NCI-H2196 (cell line): ENCODE measurements around the gene FAM8A1.

Source experiments
- DNase-seq: peaks from one replicate; lab custom pipeline; 2025; ENCODE audit not compliant: unreplicated experiment; lab: John Stamatoyannopoulos, UW

The FAM8A1 gene

DNA sequence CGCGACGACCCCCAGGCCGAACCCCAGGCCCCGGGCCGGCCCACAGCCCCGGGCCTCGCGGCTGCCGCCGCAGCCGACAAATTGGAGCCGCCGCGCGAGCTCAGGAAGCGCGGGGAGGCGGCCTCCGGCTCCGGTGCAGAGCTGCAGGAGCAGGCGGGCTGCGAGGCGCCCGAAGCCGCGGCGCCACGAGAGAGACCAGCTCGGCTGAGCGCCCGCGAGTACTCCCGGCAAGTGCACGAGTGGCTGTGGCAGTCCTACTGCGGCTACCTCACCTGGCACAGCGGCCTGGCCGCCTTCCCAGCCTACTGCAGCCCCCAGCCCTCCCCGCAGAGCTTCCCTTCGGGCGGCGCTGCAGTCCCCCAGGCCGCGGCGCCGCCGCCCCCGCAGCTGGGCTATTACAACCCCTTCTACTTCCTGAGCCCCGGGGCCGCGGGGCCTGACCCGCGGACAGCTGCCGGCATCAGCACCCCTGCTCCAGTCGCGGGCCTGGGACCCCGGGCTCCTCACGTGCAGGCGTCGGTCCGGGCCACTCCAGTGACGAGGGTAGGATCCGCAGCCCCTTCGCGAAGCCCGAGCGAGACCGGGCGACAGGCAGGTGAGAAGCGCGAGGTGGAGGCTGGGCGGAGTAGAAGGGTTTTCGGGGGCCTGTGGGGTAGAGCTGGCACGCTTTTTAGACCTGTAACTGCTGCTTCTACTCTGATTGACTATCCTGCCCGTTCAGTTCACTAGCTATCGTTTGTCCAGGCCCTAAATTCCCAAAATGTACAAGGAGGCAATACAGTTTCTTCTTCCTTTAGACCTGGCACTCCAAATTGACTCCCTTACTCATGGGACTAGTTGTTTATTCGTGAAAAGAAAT, 654 bp downstream of the FAM8A1 start:
- DNase-seq: no peak

DNA sequence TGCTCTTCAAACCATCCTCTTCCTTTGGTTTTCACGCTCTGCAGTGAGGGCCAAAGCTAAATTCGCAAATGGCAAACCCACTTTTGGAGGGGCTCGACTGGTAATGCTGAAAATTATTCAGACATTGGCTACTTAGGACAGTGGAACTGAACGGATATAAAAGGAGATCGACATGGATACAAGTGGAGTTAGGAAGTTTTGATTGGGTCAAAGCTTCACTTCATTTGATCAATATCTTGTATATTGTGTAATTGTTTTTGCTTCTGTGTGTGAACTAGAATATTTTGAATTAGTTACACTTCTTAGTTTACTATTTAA, 1.2 kb downstream of the FAM8A1 start:
- DNase-seq: no peak

DNA sequence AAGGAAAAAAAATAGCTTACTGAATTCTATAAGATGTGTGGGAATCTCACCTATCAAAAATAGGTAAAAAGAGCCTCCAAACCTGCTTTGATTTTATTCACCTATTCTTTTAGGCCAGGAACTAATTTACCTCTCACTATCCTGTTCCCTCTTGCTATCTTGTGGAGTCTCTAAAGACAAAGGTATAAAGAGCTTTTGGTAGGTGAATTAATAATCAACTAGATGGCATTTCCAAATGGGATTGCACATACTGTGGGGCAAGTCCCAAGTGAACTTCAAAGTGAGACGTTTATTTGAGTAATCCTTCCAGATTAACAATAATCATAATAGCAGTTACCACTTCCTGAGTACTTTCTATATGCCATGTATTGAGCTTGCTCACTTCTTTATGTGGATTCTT, 2.8 kb downstream of the FAM8A1 start:
- no peak for DNase-seq

DNA sequence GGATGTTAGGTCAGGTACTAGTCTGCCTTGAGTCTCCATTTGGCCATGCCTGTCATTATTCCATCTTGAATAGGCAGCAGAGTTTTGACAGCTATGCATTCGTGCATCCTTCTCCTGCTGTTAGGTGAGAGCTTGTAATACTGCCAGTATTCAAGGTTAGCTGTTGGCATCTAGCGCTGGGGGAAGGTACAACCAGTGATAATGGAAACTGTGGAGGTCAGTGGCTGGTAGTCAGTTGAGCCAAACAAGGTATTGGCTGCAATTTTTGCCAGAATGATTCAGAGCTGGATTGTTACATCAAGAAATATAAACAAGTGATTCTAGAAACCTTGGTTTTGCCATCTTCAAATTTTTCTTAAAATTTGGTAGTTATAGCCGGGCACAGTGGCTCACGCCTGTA, 6.5 kb downstream of the FAM8A1 start:
- no peak for DNase-seq

DNA sequence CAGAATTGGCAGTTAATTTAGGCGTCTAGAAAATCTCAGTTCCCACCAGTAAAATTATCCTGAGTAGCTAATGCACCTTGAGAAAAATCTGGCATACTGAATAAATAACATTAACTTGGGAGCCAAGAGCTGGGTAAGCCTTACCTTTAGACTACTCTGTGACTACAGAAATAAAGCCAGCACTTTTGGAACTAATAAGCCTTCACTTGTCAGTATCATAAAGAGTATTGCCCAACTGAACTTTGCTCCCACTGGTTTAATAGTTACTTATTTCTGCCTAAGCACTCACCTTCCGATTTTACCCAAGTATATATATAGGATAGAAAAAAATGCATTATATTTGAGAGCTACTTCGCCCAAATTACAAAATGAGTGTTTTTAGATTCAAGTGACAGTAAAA, 10.7 kb downstream of the FAM8A1 start:
- no peak for DNase-seq

DNA sequence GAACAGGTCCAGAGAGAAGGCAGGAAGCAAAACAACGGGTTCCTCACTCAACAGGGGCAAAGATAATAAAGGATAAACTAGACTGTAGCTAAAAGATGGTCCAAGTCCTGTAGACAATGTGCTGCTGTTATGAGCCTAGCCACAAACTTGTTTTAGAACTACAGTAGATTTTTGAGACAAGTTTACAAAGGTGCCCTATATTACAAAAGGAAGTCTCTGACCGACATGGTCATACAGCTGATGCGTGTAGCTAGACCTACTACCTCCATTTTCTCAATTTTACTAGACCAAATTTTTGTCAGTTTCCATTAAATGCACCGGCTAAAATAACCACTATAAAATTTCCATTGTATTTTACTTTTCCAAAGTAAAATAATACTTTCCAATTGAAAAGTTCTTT, 11.9 kb downstream of the FAM8A1 start:
- no peak for DNase-seq

DNA sequence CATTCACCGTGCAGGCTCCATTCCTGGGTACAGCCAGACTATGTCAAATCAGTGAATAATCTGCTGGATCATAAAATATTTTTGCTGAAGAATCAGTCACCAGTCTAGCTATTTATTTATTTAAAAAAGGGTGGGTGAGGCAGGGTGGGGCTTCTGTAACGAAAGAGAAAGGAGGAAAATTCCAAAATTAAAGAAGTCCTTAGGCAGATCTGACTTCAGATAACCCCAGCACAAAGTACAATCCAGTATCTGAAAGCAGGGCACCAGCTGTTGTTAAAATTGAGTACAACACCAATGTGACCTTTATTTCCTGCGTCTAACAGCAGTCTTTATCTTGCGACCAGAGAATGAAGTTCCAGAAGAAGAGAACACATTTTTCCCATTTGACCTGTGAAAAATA, 15.7 kb downstream of the FAM8A1 start:
- no peak for DNase-seq

DNA sequence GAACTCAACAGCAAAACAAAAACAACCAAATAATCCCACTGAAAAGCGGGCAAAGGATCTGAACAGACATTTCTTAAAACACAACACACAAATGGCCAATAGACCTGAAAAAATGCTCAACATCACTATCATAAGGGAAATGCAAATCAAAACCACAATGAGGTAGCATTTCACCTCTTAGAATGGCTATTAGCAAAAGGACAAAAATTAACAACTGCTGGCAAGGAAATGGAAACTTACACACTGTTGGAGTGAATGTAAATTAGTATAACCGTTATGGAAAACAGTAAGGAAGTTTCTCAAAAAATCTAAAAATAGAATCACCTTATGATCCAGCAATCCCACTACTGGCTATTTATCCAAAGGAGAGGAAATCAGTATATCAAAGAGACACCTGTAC, 20.9 kb downstream of the FAM8A1 start:
- no peak for DNase-seq

DNA sequence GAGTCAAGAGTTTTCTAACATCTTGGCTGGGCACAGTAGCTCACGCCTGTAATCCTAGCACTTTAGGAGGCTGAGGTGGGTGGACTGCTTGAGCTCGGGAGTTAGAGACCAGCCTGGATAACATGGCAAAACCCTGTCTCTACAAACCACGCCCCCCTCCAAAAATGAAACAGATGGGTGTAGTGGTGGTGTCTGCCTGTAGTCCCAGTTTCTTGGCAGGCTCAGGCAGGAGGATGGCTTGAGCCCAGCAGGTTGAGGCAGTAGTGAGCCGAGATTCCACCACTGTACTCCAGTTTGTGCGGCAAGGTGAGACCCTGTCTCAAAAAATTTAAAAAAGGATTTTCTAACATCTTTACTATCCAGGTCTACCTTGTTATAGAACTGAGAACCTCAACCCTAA, 22.0 kb downstream of the FAM8A1 start:
- DNase-seq: no peak

DNA sequence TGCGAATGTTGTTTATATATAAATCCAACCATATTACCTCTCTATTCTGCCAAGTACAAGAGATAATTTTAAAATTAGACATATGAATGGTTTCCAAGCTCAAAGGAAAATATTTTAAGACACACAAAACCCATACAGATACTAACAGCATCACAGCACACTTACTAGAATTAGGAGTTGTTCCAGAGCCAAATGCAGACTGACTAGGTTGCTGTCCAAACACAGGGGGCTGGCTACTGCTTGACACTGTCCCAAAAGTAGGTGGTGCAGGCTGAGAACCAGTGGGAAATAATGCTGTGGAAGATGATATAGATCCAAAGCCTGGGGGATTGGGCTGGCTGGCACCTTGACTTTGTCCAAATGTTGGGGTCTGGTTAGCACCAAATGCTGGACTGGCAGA, 24.3 kb downstream of the FAM8A1 start:
- DNase-seq: no peak

DNA sequence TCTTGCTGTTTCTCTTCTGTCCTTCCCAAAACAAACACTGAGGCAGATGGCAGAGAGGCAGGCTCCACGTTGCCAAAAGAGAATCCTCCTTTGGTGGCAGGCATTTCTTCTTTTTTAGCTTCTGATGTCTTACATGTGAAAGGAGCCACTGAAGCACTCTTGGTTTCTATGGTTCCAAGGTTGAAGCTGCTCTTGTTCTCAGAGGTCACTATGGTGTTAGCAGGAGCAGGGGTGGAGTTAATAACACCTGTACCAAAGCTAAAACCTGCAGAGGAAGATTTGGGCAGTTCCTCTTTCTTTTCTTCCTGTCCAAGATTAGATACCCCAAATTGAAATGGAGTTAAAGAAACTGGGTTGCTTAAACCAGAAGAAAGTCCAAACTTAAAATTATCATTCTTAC, 28.8 kb downstream of the FAM8A1 start:
- no peak for DNase-seq

DNA sequence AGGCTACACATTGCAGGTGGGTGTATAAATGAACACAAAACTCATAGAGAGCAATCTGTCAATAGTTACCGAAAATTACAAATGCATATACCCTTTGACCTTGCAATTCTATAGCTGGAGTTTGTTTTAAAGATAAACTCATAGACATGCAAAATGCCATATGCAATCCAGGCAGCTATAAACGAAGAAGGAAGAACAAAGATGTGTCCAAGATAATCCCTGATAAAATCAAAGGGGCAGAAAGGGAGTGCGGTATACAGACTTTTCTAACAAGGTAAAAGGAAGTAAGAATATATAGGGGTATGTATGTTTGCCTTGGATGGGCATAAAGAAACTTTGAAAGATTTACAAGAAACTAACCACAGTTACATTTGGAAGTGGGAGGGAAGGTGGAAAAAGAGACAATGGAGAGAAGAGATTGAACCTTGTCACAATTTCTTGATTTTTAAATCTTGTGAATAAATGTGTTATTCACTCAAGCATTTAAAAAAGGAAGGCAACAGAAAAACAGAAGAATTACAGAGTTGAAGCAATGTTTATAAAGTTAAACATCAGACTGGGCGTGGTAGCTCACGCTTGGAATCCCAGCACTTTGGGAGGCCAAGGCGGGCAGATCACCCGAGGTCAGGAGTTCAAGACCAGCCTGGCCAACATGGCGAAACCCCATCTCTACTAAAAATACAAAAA, 29.9 kb downstream of the FAM8A1 start:
- DNase-seq: no peak

DNA sequence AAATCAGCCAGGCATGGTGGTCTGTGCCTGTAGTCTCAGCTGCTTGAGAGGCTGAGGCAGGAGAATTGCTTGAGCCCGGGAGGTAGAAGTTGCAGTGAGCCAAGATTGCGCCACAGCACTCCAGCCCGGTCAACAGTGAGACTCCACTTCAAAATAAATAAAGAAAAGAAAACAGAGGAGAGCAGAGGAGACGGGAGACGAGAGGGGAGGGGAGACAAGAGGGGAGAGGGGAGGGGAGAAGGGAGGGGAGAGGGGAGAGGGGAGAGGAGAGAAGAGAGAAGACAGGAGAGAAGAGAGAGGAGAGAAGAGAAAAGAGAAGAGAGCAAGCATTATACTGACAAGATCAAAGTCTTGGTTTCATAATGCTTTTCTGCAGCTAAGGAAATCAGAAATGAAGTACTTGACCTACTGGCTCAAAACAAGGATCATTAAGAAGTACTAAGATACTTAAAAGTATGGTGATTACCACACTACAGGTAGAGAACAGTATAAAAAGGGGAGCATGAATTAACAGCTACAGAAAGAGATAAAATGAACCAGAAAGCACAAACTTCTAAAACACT, 30.5 kb downstream of the FAM8A1 start:
- no peak for DNase-seq

DNA sequence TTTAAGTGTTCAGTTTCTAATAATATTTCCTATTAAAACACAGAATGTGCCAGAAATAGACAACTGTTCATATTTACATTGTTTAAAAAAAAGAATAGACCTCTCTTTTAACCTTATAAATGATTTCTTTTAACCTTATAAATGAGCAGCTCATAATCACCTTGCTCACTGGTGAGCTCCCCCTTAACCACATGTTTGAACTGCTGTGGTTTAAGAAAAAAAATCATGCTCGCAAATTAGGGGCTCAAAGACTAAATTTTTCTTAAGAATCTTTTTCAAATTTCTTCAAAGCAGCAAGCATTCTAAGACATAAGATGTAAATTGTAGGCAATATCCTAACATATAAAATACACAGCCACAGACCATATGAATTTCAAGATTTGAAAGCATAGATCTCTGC, 32.8 kb downstream of the FAM8A1 start:
- DNase-seq: no peak

DNA sequence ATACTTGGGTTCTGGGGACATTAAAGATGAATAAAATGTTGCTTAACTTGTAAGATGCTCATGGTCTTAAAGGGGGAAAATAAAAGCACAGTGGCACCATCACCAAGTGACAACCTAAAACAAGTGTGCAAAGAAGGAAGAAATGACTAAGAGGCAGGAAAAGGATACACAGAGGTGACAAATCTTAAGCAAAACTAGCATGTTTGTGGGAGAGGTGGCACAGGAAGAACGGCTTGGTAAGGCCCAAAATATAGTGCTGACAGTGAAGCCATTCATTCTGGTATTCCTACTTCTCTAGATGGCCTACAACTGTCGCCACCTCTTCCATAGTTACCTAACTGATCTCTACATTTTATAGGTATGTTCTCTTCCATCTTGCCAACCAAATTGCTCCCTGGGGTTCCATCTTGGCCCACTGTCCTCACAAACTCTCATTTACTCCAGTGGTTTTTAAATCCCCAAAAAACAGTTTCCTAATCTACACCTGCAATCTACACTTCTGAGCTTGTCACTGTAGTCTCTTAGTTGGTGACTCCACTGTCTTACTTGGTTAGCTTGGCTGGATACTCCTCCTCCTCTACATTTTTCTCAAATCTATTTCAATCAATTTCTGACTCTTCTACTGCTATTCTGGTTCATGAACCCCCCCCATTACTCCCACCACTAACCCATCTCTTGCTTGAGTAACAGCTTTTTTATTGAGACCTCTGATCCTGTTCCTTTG, 33.5 kb downstream of the FAM8A1 start:
- DNase-seq: no peak

DNA sequence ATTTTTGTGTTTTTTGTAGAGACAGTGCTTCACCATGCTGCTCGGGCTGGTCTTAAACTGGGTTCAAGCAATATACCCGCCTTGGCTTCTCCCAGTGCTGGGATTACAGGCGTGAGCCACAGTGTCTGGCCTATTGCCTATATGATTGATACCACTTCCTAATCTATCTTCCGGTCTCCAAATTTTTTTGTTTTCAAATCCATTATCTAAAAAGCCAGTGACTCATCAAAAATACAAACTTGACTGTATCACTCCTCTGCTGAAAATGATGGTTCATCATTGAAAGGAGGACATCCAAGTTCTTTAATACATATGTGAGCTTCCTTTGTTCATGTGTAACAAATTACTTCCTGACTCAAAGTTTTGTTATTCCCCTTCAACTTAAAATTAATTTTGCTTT, 35.5 kb downstream of the FAM8A1 start:
- DNase-seq: no peak

DNA sequence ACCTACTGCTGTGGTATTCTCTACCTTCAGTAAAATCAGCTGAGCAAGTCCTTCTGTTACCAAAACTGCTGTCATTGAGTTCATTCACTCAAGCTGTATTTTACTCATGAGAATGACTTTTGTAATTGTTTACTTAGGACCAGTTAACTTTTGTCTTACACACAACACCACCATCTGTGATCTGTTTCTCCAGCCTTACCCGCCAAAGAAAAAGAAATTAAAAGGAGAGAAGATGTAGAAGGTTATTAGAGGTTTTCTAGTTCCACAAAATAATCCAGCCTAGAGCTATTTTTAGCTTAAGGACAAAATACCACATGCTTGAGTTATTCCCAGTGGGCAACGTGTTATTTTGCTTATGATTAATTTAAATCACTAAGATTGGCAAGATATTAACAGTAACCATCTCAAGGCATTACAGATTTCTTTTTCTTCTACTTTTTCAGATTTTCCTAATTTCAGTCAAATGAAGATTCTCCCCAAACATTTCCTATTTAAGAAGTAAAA, 38.2 kb downstream of the FAM8A1 start:
- no peak for DNase-seq

DNA sequence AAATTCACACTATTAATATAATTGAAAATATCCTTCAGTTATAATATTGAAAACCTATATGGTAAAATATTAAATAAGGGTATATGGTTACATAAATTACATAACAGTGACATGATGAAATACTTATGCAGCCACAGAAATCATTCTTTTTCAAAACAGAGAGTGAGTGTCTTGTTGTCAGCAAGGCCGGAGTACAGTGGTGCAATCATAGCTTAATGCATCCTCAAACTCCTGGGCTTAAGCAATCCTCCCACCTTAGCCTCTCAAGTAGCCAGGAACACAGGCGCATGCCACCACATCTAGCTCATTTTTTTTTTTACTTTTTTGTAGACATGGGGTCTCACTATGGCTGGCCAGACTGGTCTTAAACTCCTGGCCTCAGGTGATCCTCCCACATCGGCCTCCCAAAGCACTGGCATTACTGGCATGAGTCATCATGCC, 40.4 kb downstream of the FAM8A1 start:
- no peak for DNase-seq

DNA sequence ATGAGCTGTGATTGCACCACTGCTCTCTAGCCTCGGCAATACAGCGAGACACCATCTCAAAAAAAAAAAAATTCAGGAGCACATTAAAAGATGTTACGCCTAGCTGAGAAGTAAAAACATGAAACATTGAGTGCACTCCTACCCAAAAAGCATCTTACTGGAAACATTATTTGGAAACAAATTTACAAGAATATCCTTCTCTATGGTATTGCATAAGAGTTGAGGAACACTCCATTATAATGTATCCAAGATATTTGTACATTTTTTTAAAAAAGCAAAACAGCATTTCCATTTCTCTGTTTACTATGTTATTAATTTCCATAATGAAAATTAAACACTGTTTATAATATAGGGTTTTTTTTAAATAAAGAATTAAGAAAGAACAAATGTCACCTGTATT, 48.6 kb downstream of the FAM8A1 start:
- DNase-seq: no peak

DNA sequence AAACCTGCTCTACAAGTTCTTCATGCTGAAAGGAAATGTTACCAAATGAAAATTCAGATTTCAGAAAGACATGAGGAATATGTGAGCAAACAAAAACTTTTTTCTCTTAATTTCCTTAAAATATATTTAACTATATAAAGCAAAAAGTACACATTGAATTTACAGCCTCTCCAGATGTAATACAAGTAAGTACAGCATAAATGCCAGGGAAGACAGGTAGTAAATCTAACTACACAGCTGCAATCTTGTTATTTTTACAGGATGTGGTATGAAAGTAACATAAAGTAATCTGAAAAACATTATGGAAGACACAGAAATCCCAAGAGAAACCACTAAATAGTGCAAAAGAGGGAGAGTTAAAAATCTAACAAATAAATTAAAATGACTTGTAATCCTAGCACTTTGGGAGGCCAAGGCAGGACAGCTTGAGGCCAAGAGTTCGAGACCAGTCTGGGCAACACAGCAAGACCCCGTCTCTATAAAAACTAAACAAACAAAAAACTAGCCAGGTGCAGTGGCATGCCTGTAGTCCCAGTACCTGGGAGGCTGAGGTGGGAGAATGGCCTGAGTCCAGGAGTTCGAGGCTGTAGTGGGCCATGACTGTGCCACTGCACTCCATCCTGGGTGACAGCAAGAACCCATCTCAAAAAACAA, 50.7 kb downstream of the FAM8A1 start:
- DNase-seq: no peak
